Glutamatergic neuron (in vitro differentiated cells): ENCODE measurements around the gene RAB29. TPM values are rescaled to one million over a fixed set of nuclear protein-coding genes. Genes with fewer than 3 reads are reported as not detected.
"Not testable (repeated sequence)": the region's sequence is repeated elsewhere in the genome, so short reads cannot be mapped to it uniquely, and the experiment has no call there.

Experiments
- DNase-seq: peaks from one replicate; pipeline ENCODE4 v3.0.0; 2022
- H3K27ac Mint-ChIP-seq: one replicate; pipeline ENCODE4 v1.8.0; 2020; ENCODE audit warnings: mild to moderate bottlenecking, mixed read lengths, inconsistent platforms; ENCODE audit not compliant: unreplicated experiment
- H3K27me3 Mint-ChIP-seq: one replicate; pipeline ENCODE4 v1.8.0; 2020; ENCODE audit warnings: mild to moderate bottlenecking, moderate library complexity, mixed read lengths, inconsistent platforms; ENCODE audit not compliant: unreplicated experiment
- H3K36me3 Mint-ChIP-seq: one replicate; pipeline ENCODE4 v1.8.0; 2020; ENCODE audit warnings: mild to moderate bottlenecking, mixed read lengths, inconsistent platforms; ENCODE audit not compliant: unreplicated experiment
- H3K4me1 Mint-ChIP-seq: one replicate; pipeline ENCODE4 v1.8.0; 2020; ENCODE audit warnings: mild to moderate bottlenecking, low read depth, mixed read lengths, inconsistent platforms; ENCODE audit not compliant: unreplicated experiment
- H3K4me3 Mint-ChIP-seq: one replicate; pipeline ENCODE4 v1.8.0; 2020; ENCODE audit warnings: mild to moderate bottlenecking, mixed read lengths, inconsistent platforms; ENCODE audit not compliant: unreplicated experiment
- H3K9me3 Mint-ChIP-seq: one replicate; pipeline ENCODE4 v1.8.0; 2020; ENCODE audit warnings: mild to moderate bottlenecking, moderate library complexity, mixed read lengths, inconsistent platforms; ENCODE audit not compliant: unreplicated experiment
- long read RNA-seq: library from polyadenylated mRNA; unstranded; transcript quantifications from one replicate; pipeline ENCODE4 v2.0.0, GENCODE V29; 2020; ENCODE audit not compliant: unreplicated experiment
- total RNA-seq: library from RNA; stranded (reverse); fragmentation: NEBNext Ultra II Directional; extraction: Animal tissue kit (Norgen Biotek cat#: 25700); gene quantifications from one replicate; pipeline ENCODE4 v1.2.1, GENCODE V29; 2021; ENCODE audit not compliant: unreplicated experiment
- TF ChIP-seq, protein P1 (sequence below): fragments of 200-600 bp; sonication (generic); IDR thresholded peaks from one replicate; pipeline ENCODE4 v1.5.0; 2021; ENCODE audit not compliant: partially characterized antibody, unreplicated experiment

RAB29 gene, protein sequence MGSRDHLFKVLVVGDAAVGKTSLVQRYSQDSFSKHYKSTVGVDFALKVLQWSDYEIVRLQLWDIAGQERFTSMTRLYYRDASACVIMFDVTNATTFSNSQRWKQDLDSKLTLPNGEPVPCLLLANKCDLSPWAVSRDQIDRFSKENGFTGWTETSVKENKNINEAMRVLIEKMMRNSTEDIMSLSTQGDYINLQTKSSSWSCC
- total RNA-seq = 1.7 TPM
- long read RNA-seq, partial matches to known transcripts = 0 of 1 reads
- long read RNA-seq, other reads (novel, unspliced or antisense) = 0 of 1 reads

DNA sequence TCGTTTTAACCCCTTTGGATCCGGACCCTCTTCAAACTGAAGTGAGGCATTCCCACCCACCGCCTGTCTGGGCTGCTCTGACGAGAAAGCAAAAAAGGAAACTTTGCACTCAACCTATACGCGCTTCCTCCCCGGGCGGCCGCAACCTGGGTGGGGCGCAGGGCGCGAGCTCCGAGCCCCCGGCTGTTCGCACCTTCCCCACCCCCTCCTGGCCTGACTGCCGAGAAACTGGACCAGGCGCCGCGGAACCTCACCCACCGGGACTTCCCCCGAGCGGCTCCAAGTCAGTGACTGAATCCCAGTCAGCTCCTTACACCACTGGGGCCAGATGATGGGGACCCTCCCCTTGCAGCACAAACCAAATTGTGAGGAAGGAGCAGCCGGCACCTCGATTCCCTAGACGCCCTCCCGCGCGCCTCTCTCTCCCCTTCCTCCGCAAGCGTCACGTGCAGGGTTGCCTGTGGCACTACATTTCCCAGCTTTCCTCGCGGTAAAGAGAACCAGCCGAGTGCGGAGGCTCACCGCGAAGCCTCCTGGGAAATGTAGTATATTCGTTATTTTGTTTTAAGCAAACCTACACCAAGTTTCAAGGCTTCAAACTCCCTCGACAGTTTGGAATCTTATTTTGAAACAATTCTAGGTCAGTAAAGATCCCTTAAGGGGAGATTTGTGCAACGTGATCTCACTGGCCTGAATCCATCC lies at the start of gene RAB29:
TSS of gene RAB29 (minus strand) at position 468 of the 702 bp plus-strand sequence. CDS start 526 bp downstream, outside the sequence.
- Mint-ChIP-seq H3K27me3 (peaks cover 11% of the 10 kb centered on the region), H3K4me3 (peak within 1 kb of the TSS; percentile 93), H3K4me1 (no peaks in the 10 kb centered on the region), H3K9me3 (no peaks in the 10 kb centered on the region), H3K36me3 (no peaks in the 10 kb centered on the region), H3K27ac (no peak within 1 kb of the TSS)
- peak; percentile 80 for DNase-seq
- TF ChIP-seq, protein P1, sequence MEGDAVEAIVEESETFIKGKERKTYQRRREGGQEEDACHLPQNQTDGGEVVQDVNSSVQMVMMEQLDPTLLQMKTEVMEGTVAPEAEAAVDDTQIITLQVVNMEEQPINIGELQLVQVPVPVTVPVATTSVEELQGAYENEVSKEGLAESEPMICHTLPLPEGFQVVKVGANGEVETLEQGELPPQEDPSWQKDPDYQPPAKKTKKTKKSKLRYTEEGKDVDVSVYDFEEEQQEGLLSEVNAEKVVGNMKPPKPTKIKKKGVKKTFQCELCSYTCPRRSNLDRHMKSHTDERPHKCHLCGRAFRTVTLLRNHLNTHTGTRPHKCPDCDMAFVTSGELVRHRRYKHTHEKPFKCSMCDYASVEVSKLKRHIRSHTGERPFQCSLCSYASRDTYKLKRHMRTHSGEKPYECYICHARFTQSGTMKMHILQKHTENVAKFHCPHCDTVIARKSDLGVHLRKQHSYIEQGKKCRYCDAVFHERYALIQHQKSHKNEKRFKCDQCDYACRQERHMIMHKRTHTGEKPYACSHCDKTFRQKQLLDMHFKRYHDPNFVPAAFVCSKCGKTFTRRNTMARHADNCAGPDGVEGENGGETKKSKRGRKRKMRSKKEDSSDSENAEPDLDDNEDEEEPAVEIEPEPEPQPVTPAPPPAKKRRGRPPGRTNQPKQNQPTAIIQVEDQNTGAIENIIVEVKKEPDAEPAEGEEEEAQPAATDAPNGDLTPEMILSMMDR = no peak

DNA sequence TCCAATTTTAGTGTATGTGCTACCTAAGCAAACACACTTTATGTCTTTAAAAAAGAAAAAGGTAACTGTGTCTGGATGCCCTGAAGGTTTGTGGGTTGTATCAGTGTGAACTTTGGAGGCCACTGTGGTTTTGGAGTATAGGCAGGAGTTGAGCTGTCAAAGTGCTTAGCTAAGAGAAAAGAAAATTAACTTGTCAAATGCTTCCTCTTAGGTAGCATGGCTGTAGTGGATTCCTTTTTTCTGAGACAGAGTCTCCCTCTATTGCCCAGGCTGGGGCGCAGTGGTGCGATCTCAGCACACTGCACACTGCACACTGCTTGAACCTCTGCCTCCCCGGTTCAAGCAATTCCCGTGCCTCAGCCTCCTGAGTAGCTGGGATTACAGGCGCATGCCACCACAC lies 48.9 kb upstream of the RAB29 start:
- Mint-ChIP-seq H3K27me3 (peaks cover 5% of the 10 kb centered on the region), H3K27ac (no peak overlapping the region), H3K9me3 (no peaks in the 10 kb centered on the region), H3K36me3 (peaks cover 7% of the 10 kb centered on the region), H3K4me3 (no peak overlapping the region), H3K4me1 (peaks cover 6% of the 10 kb centered on the region)
- DNase-seq = no peak
- TF ChIP-seq, protein P1 = no peak

DNA sequence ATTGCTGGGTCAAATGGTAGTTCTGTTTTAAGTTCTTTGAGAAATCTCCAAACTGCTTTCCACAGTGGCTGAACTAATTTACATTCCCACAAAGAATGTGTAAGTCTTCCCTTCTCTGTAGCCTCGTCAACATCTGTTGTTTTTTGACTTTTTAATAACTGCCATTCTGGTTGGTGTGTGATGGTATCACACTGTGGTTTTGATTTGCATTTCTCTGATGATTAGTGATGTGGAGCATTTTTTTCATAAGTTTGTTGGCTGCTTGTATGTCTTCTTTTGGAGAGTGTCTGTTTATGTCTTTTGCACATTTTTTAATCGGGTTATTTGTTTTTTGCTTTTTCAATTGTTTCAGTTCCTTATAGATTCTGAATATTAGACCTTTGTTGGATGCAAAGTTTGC lies 48.0 kb upstream of the RAB29 start:
- not testable (repeated sequence) for H3K4me1 Mint-ChIP-seq, DNase-seq, H3K27ac Mint-ChIP-seq, H3K9me3 Mint-ChIP-seq, H3K27me3 Mint-ChIP-seq, H3K4me3 Mint-ChIP-seq, H3K36me3 Mint-ChIP-seq

DNA sequence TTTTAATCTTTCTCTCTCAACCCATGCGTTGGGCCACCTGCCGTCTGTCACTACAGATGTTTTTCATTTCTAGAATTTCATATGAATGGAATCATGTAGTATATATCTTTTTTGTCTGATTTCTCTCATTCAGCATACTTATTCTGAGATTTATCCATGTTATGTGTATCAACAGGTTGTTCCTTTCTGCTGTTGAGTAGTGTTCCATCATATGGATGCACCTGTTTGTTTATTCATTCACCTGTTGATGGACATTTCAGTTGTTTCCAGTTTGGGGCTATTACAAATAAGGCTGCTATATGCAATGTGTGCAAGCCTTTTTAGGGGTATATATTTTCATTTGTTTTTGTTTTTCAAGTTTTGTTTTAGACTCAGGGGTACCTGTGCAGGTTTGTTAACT lies 47.1 kb upstream of the RAB29 start:
- TF ChIP-seq, protein P1 = no peak
- Mint-ChIP-seq H3K36me3 (peaks cover 7% of the 10 kb centered on the region), H3K9me3 (no peaks in the 10 kb centered on the region), H3K27me3 (peaks cover 5% of the 10 kb centered on the region), H3K27ac (no peak overlapping the region), H3K4me3 (no peak overlapping the region), H3K4me1 (peaks cover 4% of the 10 kb centered on the region)
- no peak for DNase-seq

DNA sequence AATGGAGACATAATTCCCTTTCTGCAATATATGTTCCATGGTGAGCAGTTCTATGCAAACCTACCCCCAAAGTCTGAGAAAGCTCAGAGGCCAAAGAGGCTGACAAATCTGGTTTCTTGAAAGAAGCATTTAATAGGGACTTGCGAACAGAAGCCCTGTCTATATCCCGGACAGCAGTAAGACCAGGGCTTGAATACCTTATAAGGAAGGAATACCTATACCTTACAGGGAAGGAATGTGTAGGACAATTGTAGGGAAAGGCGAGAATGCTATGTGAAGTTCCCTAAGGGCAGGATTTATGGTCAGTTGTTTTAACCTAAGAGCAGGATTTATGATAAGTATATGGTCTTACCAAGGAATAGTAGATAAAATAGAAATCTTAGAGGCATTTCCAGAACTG lies 42.7 kb upstream of the RAB29 start:
- no peak overlapping the region for H3K27ac Mint-ChIP-seq
- H3K36me3 Mint-ChIP-seq = no peaks in the 10 kb centered on the region
- no peaks in the 10 kb centered on the region for H3K4me1 Mint-ChIP-seq
- no peaks in the 10 kb centered on the region for H3K9me3 Mint-ChIP-seq
- DNase-seq = no peak
- TF ChIP-seq, protein P1 = no peak
- H3K4me3 Mint-ChIP-seq = no peak overlapping the region
- peaks cover 18% of the 10 kb centered on the region for H3K27me3 Mint-ChIP-seq
